GM13976 (cell line): Measurements from ENCODE around the gene ARHGAP35.

Source experiments
- DNase-seq: peaks from one replicate; pipeline ENCODE4 v3.0.0; 2012; ENCODE audit warnings: low spot score
- CTCF ChIP-seq: IDR thresholded peaks from 2 replicates; pipeline ENCODE4 v1.5.1; 2012; ENCODE audit warnings: borderline replicate concordance, mild to moderate bottlenecking; ENCODE audit not compliant: insufficient read depth; ENCODE audit errors: extremely low read depth, missing control alignments, control extremely low read depth
- in situ Hi-C: fragments of 300-500 bp; cut with MboI; formaldehyde crosslinking; loops from one replicate; pipeline ENCODE4 v1.12.0; 2022; ENCODE audit warnings: low sequenced_read_pairs, mixed read lengths, inconsistent platforms; ENCODE audit not compliant: unreplicated experiment

Gene ARHGAP35

GRCh38 chr19:46842791-46843190 is 18.0 kb upstream of the ARHGAP35 start:
- in situ Hi-C loops = loop anchor here (10.0 kb wide), 1 partner anchor 78 kb away; no protein-coding TSS in a partner anchor
- no peak for TF ChIP-seq CTCF

GRCh38 chr19:46844067-46844489 is 16.7 kb upstream of the ARHGAP35 start:
- in situ Hi-C loops = loop anchor here (10.0 kb wide), 1 partner anchor 79 kb away; no protein-coding TSS in a partner anchor
- no peak for TF ChIP-seq CTCF
- DNase-seq = no peak

More at GRCh38 chr19:46842791-46843190, 18.0 kb upstream of the ARHGAP35 start:
- DNase-seq = no peak

GRCh38 chr19:46845959-46846459 is 14.8 kb upstream of the ARHGAP35 start:
- in situ Hi-C loops = loop anchor here (10.0 kb wide), 1 partner anchor 81 kb away; no protein-coding TSS in a partner anchor
- DNase-seq = no peak
- TF ChIP-seq CTCF = no peak

GRCh38 chr19:46847528-46847927 is 13.3 kb upstream of the ARHGAP35 start:
- no peak for DNase-seq
- no peak for TF ChIP-seq CTCF
- in situ Hi-C loops = loop anchor here (10.0 kb wide), 1 partner anchor 83 kb away; no protein-coding TSS in a partner anchor

GRCh38 chr19:46848389-46848788 is 12.4 kb upstream of the ARHGAP35 start:
- no peak for DNase-seq
- in situ Hi-C loops = loop anchor here (10.0 kb wide), 1 partner anchor 84 kb away; no protein-coding TSS in a partner anchor
- no peak for TF ChIP-seq CTCF

GRCh38 chr19:46849610-46850009 is 11.2 kb upstream of the ARHGAP35 start:
- TF ChIP-seq CTCF = no peak
- DNase-seq = no peak
- in situ Hi-C loops = loop anchor here (10.0 kb wide), 2 partner anchors 85 to 145 kb away; no protein-coding TSS in a partner anchor
